DND-41 (cell line): ENCODE results near the gene TBC1D8.

Experiments used
- ATAC-seq: fragments of 200-7000 bp; cut with Tn5 transposase; 3 replicates; pipeline ENCODE4 v1.9.1; 2021; ENCODE audit warnings: low read depth; ENCODE audit not compliant: insufficient read depth
- DNase-seq: peaks from one replicate; pipeline ENCODE4 v3.0.0-alpha.2; 2020
- H2AFZ ChIP-seq: 2 replicates; pipeline ENCODE4 v1.6.0; 2012; ENCODE audit warnings: low read depth, low read length
- H3K27ac ChIP-seq: 2 replicates; pipeline ENCODE4 v1.5.1; 2012; ENCODE audit warnings: low read length, inconsistent platforms
- H3K27me3 ChIP-seq: fragments of 200-600 bp; sonication (generic); 2 replicates; pipeline ENCODE4 v1.6.0; 2012; ENCODE audit warnings: low read length, mild to moderate bottlenecking, inconsistent platforms; ENCODE audit not compliant: insufficient read depth, poor library complexity
- H3K36me3 ChIP-seq: 2 replicates; pipeline ENCODE4 v1.5.1; 2012; ENCODE audit warnings: low read length, inconsistent platforms; ENCODE audit not compliant: insufficient read depth
- H3K4me1 ChIP-seq: 2 replicates; pipeline ENCODE4 v1.5.1; 2012; ENCODE audit warnings: mild to moderate bottlenecking, low read length; ENCODE audit not compliant: insufficient read depth
- H3K4me2 ChIP-seq: 2 replicates; pipeline ENCODE4 v1.6.0; 2012; ENCODE audit warnings: mild to moderate bottlenecking, moderate library complexity, low read length, inconsistent platforms; ENCODE audit not compliant: insufficient read depth
- H3K4me3 ChIP-seq, 2 experiments: fragments of 200-600 bp in 1 of 2; shearing (Covaris generic) in 1 of 2; 2 replicates each; pipeline ENCODE4 v1.5.1; 2012 to 2016; ENCODE audit warnings: inconsistent platforms in 2 of 2, low read length in 2 of 2, mild to moderate bottlenecking in 2 of 2, low read depth in 1 of 2, moderate library complexity in 1 of 2
- H3K79me2 ChIP-seq: 2 replicates; pipeline ENCODE4 v1.6.0; 2012; ENCODE audit warnings: low read length, inconsistent platforms; ENCODE audit not compliant: insufficient read depth
- H3K9ac ChIP-seq: 2 replicates; pipeline ENCODE4 v1.6.0; 2012; ENCODE audit warnings: low read depth, mild to moderate bottlenecking, inconsistent platforms, low read length, moderate library complexity
- H3K9me3 ChIP-seq: 2 replicates; pipeline ENCODE4 v1.5.1; 2012; ENCODE audit warnings: low read length, moderate library complexity, mild to moderate bottlenecking, inconsistent platforms; ENCODE audit not compliant: insufficient read depth, severe bottlenecking
- H4K20me1 ChIP-seq: 2 replicates; pipeline ENCODE4 v1.6.0; 2012; ENCODE audit warnings: low read length; ENCODE audit not compliant: insufficient read depth
- EZH2 ChIP-seq: IDR thresholded peaks from 3 replicates; pipeline ENCODE4 v1.6.1; 2012; ENCODE audit warnings: borderline replicate concordance, low read depth, mild to moderate bottlenecking, moderate library complexity, low read length, inconsistent platforms; ENCODE audit not compliant: severe bottlenecking
- TF ChIP-seq, protein P1 (sequence below): IDR thresholded peaks from 2 replicates; pipeline ENCODE4 v1.5.1; 2012; ENCODE audit warnings: borderline replicate concordance, low read length, moderate library complexity, mild to moderate bottlenecking; ENCODE audit not compliant: poor library complexity, severe bottlenecking; ENCODE audit errors: extremely low read depth

TBC1D8 gene

DNA sequence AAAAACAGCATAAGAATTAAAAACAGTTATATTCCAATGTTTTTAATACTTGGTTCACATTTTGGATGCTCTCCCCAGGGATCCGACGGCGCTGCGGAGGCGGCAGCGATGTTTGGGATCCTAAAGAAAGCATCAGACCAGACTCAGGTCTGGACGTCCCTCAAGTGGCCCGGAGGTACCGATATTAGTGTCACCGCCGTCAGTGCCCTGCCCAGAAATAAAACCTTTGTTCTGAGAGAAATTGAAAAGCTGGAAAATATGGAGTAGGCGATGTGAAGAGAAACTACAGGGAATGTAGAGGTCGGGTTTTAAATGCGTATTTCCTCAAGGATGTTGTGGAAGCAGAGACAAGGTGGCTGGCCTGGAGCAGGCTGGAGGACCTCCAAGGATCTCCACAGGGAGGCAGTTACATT lies 683 bp upstream of the TBC1D8 start:
- no peak for ATAC-seq
- DNase-seq = no peak

DNA sequence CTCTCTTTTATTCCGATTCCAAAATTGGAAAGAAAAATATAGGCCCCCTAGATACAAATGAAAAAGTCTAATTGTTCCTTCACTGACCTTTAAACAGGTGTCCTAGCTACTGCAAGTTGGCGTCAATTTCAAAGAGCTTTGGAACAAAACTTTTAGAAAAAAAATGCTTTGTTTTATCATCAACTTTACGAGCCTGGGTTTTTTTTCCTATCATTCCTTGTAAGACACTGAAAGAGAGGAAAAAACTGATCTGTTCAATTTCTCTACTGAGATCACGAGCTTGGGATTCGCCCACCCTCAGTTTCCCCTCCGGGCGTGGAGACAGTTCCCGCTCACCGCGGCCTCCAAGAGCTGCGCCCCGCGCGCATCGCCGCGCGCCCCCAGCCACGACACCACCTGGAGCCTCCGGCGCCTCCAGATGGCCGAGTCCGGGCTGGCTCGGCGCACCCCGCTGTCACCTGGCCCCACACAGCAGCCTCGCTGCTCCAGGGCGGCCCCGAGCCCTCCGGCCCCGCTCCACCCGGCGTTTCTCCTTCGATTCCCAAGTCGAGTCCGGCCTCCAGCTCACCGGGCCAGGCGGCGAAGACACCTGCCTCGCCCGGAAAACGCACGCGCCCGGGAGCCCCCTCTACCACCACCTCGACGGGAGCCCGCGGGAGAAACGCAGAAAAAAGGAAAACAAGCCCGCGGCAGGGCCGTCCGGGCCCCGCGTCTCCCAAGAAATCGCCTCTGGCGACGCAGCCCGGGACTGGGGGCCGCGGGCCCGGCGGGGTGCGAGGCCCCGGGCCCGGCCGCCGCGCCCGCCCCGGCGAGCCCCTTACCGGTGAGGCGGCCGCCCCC lies 656 bp downstream of the TBC1D8 start:
- H3K27me3 ChIP-seq = no peaks in the 10 kb centered on the region

More for the DNA sequence above, 683 bp upstream of the TBC1D8 start:
- Histone ChIP-seq H3K27ac (peak overlapping the region; percentile 81; the same call in 1 of the 2 replicates), H3K27me3 (no peaks in the 10 kb centered on the region), H3K4me3 (peak overlapping the region; percentile 55 to 78), H3K9me3 (no peaks in the 10 kb centered on the region), H3K4me1 (peaks cover 47% of the 10 kb centered on the region), H3K4me2 (peak overlapping the region; percentile 95), H4K20me1 (peaks cover 5% of the 10 kb centered on the region; the same call in 1 of the 2 replicates), H2AFZ (peak overlapping the region; percentile 96), H3K79me2 (peaks cover 25% of the 10 kb centered on the region), H3K9ac (peak overlapping the region; percentile 64), H3K36me3 (no peaks in the 10 kb centered on the region)
- TF ChIP-seq EZH2 = no peak
- TF ChIP-seq, protein P1, sequence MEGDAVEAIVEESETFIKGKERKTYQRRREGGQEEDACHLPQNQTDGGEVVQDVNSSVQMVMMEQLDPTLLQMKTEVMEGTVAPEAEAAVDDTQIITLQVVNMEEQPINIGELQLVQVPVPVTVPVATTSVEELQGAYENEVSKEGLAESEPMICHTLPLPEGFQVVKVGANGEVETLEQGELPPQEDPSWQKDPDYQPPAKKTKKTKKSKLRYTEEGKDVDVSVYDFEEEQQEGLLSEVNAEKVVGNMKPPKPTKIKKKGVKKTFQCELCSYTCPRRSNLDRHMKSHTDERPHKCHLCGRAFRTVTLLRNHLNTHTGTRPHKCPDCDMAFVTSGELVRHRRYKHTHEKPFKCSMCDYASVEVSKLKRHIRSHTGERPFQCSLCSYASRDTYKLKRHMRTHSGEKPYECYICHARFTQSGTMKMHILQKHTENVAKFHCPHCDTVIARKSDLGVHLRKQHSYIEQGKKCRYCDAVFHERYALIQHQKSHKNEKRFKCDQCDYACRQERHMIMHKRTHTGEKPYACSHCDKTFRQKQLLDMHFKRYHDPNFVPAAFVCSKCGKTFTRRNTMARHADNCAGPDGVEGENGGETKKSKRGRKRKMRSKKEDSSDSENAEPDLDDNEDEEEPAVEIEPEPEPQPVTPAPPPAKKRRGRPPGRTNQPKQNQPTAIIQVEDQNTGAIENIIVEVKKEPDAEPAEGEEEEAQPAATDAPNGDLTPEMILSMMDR = no peak

DNA sequence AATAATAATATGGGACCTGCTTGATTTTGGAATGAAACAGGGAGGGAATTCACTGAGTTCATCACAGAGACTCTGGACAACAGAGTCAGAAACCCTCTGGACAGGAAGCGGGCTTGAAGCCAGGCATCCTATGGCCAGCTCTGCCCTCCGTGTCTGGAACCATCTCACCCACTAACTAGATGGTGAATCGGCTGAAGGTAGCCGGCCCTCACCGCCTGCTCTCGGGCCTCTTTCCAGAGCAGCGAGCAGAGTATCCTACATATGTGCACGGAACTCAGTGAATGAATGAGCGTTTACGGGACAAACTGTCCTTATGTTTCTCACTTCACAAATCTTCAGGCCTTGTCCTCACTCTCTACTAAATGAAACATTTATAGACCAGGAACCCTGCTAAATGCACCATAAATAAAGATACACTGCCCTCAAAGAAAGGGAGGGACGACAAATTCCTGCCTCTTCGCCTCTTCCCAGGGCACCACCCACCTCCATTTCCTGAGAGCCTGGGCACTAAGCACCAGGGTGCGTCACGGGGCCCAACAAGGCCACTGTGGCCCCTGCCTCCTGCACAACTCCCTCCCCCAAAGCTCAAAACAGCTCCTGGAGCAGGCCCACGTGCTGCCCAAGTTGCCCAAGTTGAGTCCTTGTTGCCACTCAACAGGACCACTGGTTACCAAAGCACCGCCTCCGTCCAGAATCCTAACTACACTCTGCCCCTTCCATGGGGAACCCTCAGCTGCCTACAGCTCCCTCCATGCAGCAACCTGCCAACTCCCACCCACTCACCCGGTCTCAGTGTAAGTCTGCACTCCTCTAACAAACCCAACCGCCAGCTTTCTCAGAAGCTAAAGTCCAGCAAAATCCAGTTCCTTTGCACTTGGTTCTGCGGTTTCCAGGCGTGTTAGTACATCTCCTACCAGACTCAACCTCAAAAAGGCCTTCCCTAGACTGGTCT lies 1.7 kb downstream of the TBC1D8 start:
- peaks cover 47% of the 10 kb centered on the region for H3K4me1 ChIP-seq
- H3K9me3 ChIP-seq = no peaks in the 10 kb centered on the region
- H3K27ac ChIP-seq = peak overlapping the region; percentile 0; the same call in 1 of the 2 replicates
- no peak overlapping the region for H2AFZ ChIP-seq
- peak overlapping the region; percentile 4 to 68; a peak in 3 of 4 replicates for H3K4me3 ChIP-seq
- no peaks in the 10 kb centered on the region for H3K27me3 ChIP-seq
- peak overlapping the region; percentile 63 for H3K9ac ChIP-seq
- H3K36me3 ChIP-seq = no peaks in the 10 kb centered on the region
- TF ChIP-seq, protein P1 = no peak
- no peak for TF ChIP-seq EZH2
- H3K79me2 ChIP-seq = peaks cover 30% of the 10 kb centered on the region
- H3K4me2 ChIP-seq = peak overlapping the region; percentile 95
- peaks cover 7% of the 10 kb centered on the region; the same call in 1 of the 2 replicates for H4K20me1 ChIP-seq
- ATAC-seq (no peak), DNase-seq (no peak)

More for the DNA sequence above, 656 bp downstream of the TBC1D8 start:
- Histone ChIP-seq H3K9me3 (no peaks in the 10 kb centered on the region), H3K79me2 (peaks cover 29% of the 10 kb centered on the region), H3K36me3 (no peaks in the 10 kb centered on the region), H3K4me2 (peak overlapping the region; percentile 95), H3K4me1 (peaks cover 47% of the 10 kb centered on the region), H4K20me1 (peaks cover 5% of the 10 kb centered on the region; the same call in 1 of the 2 replicates), H3K4me3 (peak overlapping the region; percentile 59 to 68; a peak in 3 of 4 replicates), H3K27ac (0 out of 2 replicates have a peak overlapping the region, but pooled peaks have one; percentile 0), H2AFZ (peak overlapping the region; percentile 88), H3K9ac (peak overlapping the region; percentile 63)
- ATAC-seq (peak; percentile 6; the same call in 2 of the 3 replicates), DNase-seq (peak; percentile 15)
- TF ChIP-seq, protein P1 = no peak
- TF ChIP-seq EZH2 = no peak
